GM19193 (cell line): Measurements from ENCODE around the gene CHRM4.

Experiments
- POLR2A ChIP-seq: IDR thresholded peaks from 4 replicates; pipeline ENCODE4 v1.6.1; 2011; ENCODE audit not compliant: insufficient read depth, insufficient read length; ENCODE audit errors: extremely low read depth

Gene CHRM4

DNA sequence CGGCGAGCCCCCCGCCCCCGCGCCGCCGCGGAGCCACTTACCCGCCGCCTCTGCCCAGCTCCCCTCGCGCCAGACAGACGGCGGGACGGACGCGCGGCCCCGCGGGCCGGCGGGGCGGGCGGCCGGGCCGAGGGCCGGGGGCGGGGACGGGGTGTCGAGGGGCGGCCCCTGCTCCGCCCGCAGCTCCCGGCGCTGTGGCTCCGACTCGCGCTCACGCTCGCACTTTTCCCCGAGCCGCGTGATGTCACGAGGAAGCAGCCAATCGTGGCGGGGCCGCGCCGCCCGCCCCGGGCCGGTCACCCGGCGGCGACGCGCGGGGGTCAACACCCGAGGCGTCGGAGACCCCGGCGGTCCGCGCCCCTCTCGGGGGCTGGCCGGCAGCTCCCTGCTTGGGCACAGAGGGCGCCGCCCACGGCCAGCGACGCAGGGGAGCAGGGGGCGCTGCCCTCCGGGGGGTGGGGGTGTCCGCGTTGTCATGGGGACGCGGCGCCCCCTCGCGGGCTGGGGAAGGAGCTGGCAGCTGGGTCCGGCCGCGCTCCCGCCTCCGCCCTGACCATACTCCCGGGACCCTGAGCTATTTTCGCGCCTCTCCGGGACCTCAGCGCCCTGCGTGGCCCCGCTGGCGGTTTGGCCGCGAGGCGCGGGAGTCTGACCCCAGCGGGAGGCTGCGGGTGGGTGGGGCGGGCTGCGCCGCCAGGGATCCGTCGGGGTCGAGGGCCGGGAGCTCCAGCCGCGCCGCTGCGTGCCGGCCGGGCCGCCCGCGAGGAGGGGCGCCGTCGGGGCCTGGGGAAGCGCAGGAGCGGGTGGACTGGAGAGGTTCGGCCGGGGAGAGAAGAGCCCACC lies at the start of gene CHRM4:
Gene CHRM4 (minus strand): TSS at position 199 of the 843 bp plus-strand sequence. CDS start 5,219 bp downstream, outside the sequence.
- no peak for TF ChIP-seq POLR2A

DNA sequence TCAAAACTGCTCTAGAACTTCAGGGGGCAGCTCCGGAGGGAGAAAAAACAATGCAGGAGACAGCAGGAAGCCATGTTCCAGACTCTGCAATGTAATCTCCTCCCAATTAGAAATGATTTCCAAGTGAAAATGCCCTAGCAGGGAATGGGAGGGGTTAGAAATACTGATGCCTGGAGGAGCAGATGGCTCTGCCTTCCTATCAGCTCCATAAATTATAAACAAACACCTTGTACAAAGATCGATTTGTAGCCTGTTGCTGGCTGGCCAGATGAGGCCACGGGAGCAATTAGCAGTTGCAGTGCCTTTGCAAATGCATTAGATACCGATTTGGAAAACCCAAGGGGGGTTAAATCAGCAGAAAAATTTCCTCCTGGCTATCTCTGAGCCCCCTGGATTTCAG lies 46.6 kb upstream of the CHRM4 start:
- TF ChIP-seq POLR2A: no peak

DNA sequence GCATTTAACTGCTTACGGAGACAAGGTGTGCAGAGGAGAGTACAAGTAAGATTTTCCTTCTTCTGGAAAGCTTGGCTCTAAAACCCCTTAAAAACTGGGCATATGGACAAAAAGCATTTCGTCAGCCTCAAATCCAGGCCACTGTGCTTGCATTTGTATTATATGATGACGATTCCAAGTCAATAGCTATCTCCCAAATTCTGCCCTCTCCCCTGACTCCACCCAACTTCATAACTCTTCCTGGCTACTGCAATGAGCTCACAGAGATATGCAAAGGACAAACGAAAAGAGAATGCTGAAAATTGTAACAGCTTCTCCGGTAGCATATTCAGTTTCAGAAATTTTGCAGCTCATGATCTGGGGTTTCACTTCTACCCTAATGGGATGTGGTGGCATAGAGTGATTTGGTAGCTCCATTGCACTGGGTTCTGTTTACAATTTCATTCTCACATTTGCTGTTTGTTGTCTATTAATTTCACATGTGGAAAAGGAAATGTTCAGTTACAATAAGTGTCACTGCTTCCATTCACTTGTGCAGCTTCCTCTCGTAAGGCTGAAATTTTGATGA lies 45.6 kb upstream of the CHRM4 start:
- TF ChIP-seq POLR2A: no peak

DNA sequence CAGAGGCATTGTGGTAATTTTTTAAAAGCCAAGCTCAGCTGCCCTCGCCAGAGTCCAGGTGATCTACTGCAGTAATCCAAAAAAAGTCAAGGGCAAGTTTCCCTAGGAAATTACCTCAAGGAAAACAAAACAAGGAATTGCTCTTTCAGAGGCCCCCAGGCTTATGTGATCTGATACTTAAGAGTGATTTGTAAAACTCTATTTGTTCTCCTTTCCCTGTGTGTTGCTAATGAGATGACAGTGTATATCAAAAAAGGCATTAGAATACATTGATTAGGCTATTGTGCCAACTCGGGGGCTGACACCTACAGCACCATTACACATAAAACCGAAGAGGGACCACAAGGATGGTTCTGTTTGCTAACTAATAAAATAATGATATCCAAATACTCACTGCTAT lies 44.5 kb upstream of the CHRM4 start:
- TF ChIP-seq POLR2A: no peak

DNA sequence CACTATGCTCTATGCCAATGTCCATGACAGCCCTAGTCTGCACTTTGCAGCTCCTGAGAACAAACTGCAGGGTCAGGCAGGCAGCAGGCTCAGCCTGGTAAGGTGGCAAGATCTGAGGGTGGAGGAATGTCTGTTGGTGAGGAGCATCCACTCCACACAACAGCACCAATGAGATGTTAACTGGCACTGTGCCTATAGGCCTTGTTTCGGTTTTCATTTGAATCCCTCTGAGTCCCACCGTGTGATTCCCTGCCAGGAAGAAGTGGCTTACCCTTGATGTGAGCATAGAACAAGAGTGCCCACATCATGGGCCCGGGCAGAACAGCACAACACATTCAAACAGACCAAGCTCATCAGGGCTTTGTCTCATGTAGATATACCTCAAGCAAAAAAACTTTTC lies 44.1 kb upstream of the CHRM4 start:
- TF ChIP-seq POLR2A: no peak

DNA sequence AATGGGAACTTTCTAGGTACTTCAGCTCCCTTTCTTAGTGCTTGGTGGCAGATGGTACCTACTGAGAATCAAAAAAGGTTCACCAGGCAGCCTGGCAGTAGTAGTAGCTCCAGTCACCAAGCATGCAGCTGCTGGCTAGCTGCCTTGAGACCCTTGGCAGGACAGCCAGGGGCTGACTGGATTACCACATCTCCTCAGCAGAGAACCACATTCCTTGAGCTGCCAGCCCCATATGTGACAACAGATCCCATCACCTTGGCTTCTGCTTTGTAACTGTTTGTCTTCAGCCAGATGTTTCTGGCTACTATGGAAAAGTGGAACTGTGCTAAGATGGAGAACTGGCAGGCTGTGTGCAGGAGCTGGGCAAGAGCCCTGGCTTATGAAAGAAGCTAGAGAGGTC lies 39.6 kb upstream of the CHRM4 start:
- TF ChIP-seq POLR2A: no peak

DNA sequence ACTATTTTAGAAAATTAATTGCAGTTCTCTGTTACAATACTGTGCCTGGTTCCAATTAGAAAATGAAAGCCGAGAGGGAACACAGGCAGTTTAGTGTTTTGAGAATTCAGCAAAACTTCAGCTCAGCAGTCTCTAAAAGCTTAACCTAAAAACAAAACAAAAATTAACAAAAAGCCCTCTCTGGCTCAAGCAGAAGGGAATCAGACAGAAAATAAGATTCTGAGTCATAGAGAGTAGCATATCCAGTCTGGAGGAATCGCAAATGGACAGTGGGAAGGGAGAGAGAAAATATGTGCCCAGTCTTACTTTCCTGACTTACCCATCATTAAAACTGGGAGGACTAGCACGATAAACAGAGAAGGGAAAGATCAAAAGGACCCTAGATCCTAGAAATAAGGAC lies 38.1 kb upstream of the CHRM4 start:
- no peak for TF ChIP-seq POLR2A

DNA sequence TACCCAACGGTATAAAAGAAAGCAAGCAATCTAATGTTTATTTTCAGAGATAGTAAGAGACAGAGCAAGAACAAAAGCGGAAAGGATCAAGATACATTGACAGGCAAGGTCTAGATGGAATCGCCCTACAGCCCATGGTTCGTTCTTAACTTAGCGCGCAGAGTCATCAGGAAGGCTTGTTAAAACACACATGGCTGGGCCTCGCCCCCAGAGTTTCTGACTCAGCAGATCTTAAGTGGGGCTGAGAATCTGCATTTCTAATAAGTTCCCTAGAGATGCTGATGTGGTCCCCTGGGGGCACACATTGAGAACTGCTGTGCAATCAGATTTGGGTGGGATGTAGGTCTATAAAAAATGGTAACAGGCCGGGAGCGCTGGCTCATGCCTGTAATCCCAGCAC lies 35.8 kb upstream of the CHRM4 start:
- no peak for TF ChIP-seq POLR2A

DNA sequence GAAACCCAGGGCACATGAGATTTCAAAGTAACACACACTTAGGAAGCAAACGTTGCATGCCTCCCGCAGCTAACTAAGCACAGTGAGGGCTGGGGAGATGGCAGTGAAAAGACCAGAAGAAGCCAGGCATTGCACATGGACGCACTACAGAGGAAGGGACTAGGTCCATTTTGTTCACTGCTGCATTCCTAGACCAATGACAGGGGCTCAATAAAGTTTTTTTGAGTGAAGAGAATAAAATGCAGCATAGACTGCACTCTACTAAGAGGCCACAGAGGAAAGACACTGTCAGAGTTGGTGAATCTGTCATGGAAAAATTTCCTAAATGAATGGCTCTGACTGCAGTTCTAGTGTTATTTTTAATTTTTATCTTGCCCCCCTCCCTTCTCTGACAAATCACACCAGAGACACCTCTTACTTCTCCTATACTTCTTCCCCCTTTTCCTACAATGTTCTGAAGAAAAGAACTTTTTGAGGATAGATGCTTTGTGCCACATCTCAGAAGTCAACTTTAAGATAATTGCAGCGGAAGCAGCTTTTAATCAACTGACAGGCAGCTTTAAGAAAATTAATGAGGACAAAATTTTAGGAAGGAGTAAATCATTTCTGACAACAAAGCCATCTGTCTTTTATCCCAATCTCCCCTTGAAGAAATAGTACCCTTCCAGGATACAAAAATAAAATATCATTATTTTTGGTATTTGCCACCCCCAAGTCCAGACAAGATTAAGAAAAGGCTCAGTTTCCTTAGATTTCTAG lies 34.8 kb upstream of the CHRM4 start:
- no peak for TF ChIP-seq POLR2A

DNA sequence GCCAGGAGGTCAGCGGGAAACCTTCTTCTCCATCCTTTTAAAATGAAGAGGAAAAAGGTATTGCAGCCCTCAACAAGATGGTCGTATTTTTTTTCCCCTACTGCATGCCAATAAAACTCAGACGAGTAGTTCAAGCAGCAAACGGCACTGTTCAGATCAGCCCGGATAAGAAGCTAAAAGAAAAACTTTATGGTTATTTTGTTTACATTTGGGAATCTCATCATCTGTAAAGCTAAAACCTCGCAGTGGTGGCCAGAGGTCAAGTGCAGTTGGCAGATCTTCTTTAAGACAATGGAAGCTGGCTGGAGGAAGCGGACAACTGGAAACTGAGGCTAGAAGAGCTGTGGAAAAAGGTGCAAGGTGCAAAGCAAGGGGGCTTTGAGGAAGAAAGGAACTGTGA lies 31.0 kb upstream of the CHRM4 start:
- no peak for TF ChIP-seq POLR2A

DNA sequence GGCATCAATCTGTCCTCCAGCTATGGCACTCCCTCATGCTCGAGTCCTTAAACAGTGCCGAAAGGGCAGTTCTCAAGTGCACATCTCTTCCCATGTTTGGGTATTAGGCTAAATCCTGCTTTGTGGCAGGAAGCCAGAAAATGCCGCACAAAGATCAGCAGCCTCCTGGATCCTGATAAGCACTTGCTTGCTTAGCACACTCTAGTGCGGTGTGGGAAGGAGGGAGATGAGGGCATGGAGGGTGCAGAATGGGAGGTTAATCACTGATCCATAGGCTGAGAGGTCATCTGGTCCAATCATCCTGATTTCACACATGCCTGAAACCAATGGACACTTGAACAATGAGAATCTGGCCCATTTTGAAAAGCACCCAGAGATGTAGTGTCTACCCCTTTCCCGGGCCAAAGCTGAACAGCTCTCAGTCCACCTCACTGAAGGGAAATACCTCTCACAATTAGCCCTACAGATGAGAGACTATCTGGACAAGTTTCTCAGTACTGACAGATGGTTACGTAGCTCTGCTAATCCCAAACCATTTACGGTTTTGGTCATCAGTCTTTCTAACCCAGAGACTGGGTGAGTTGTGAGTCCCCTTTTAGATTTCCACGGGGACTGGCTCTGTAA lies 29.8 kb upstream of the CHRM4 start:
- TF ChIP-seq POLR2A: no peak

DNA sequence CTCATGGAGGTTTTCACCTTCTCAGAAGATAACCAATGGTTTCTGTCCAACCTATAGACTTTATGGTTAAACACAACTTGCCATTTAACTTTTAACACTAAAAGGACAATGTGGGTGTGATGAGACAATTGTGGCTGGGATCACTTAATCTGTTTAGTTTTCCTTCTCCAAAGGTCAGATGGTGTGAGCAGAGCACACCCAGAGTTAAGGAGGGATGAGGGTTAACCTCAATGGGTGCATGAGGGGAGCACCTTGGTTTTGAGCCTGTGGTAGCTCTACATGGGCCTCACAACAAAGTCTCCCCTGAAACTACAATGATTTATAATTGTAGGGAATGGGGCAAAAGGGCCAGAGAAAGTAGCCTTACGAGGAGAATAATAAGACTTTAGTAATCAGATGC lies 28.9 kb upstream of the CHRM4 start:
- no peak for TF ChIP-seq POLR2A

DNA sequence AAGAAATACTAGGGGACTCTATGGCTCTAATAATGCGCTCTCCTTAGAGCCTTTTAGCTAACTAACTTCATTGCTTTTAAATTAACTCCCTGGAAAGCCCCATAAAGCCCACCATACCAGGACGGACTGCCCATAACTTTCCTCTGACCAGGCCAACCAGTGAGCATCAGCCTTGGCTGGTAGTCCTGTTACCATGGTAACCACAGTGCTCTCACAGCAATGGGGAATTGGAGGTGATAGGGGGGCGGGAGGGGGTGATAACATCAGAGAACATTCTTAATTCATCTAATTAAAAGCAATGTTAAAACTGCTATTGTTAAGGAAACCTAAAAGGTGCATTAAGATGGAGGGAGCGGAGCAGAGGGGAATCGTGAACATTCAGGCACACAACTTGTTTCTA lies 27.2 kb upstream of the CHRM4 start:
- TF ChIP-seq POLR2A: no peak

DNA sequence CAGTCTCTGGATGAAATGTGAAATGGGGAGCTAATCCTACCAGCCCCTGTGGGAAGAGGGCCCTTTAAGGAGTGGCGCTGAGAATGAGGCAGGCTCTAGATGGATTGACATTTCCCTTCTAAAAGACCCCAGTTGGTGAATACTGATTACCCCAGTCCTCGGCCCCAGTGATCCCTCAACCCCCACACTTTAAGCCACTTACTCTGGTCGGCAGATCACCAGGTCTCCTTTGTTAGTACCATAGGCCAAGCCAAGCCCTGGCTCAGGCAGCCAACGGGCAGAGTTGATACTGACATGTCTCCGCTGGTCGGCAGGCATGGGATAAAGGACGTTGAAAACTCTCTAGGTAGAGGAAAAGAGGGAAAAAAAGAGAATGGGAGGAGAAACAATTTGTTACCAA lies 26.1 kb upstream of the CHRM4 start:
- no peak for TF ChIP-seq POLR2A

DNA sequence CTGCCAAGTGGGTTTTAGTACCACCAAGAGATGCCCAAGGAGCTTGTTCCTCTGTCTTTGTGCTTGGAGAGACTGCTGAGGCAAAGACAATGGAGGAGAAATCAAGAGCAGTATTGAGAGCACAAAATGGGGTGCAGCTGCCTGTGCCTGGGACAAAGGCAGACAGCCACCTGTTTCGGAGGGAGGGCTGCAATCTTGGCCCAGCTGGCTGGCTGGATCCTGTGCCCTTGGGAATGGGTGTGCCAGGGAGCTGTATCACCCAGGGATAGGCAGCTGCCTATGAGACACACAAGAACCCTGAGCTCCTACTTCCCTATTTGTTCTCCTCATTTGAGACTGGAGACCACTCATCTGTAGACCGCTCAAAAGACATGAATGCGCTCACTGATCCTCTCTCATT lies 23.3 kb upstream of the CHRM4 start:
- no peak for TF ChIP-seq POLR2A
